ENCODE results near the gene PTGS2. TPM values are rescaled to one million over a fixed set of nuclear protein-coding genes. Genes with fewer than 3 reads are reported as not detected.

Gene PTGS2
- polyA plus RNA-seq, 1 of the 3 experiments (the other 2 are of a cell fraction) = 6.3 TPM

DNA sequence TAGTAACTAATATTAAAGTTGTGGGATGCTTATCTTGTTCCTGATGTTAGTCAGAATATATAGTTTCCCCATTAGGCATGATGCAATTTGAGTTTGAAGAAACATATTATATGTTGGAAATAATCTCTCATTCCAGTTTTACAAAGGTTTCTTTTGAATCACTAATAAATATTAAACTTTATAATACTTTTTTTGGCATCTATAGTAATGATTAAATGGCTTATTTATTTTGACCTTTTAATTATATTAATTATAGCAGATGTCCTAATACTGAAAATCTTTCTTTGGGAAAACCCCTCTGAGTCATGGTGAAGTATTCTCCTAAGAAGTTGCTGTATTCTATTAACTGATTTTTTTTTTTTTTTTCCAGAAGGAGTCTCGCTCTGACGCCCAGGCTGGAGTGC, 28.5 kb upstream of the PTGS2 start:
- CTCF ChIA-PET = no interaction called here
- Histone ChIP-seq H3K4me3 (ENCODE audit: low read depth in 2 of 2, low read length in 1 of 2) (no peak overlapping the region), H3K4me2 (no peak overlapping the region), H3K27ac (ENCODE audit: low read depth in 2 of 2, low read length in 1 of 2) (peak overlapping the region in 1 of 2 experiments; percentile 26; a peak in 1 of 4 replicates), H3K9me2 (no peaks in the 10 kb centered on the region), H3K36me3 (replicated peaks in 1 of 2; ENCODE audit: control insufficient read depth in 1 of 2, insufficient read depth in 2 of 2, low read length in 1 of 2) (no peaks in the 10 kb centered on the region), H3F3A (replicated peaks; ENCODE audit: insufficient read depth) (no peaks in the 10 kb centered on the region), H3K4me1 (ENCODE audit: control insufficient read depth in 1 of 2, insufficient read depth in 2 of 2, low read depth in 1 of 2, low read length in 1 of 2) (no peaks in the 10 kb centered on the region), H3K9ac (no peak overlapping the region), H3K27me3 (ENCODE audit: insufficient read depth) (no peaks in the 10 kb centered on the region), H4K20me1 (ENCODE audit: insufficient read depth) (no peaks in the 10 kb centered on the region), H2AFZ (ENCODE audit: low read depth) (peak overlapping the region; percentile 52; the same call in 1 of the 2 replicates), H3K9me3 (no peaks in the 10 kb centered on the region), H3K79me2 (ENCODE audit: insufficient read depth) (no peaks in the 10 kb centered on the region)
- TF ChIP-seq, protein P1, sequence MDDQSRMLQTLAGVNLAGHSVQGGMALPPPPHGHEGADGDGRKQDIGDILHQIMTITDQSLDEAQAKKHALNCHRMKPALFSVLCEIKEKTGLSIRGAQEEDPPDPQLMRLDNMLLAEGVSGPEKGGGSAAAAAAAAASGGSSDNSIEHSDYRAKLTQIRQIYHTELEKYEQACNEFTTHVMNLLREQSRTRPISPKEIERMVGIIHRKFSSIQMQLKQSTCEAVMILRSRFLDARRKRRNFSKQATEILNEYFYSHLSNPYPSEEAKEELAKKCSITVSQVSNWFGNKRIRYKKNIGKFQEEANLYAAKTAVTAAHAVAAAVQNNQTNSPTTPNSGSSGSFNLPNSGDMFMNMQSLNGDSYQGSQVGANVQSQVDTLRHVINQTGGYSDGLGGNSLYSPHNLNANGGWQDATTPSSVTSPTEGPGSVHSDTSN (IDR thresholded peaks at IDR 0.05) = no peak
- 0 out of 2 replicates have a peak, but pooled peaks have one; percentile 12 for TF ChIP-seq JUND (IDR thresholded peaks at IDR 0.05)
- no peak for DNase-seq
- WGBS (ENCODE audit: low lambda C conversion rate) = 3% methylated on average over 2 of the region's 2 CpGs
- POLR2A ChIA-PET = no interaction called here

DNA sequence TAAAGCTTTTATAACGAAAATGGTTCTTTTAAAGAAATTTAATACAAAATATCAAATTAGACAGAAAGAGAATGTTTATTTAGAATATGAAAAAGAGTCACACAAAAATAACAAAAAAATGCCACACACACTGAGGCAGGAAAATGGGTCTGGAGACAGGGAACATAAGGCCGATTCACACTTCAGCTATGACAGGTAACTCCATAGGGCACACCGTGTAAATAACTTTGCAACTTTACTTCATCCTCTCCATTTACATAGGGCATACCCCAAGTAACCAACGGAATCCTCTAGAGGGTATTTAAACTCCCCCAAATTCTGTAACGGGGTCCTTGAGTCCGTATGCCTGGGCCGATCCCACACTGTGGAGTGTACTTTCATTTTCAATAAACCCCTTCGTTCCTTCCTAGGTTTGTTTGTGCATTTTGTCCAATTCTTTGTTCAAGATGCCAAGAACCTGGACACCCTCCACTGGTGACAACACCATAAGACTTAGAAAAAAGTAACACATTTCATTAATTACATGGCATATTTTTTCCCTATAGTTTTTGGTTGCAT, 23.1 kb upstream of the PTGS2 start:
- 59% methylated on average over 8 of the region's 8 CpGs for WGBS (ENCODE audit: low lambda C conversion rate)
- DNase-seq = no peak
- no peaks in the 10 kb centered on the region for H3K9me2 ChIP-seq
- no peaks in the 10 kb centered on the region for H3K79me2 ChIP-seq (ENCODE audit: insufficient read depth)
- H4K20me1 ChIP-seq (ENCODE audit: insufficient read depth) = no peaks in the 10 kb centered on the region
- H3K4me2 ChIP-seq = peak overlapping the region; percentile 62; the same call in 1 of the 2 replicates
- TF ChIP-seq ELF1 (IDR thresholded peaks at IDR 0.05) = no peak
- no peak for TF ChIP-seq MEF2A (IDR thresholded peaks at IDR 0.05; ENCODE audit: borderline replicate concordance, low read depth)
- no peaks in the 10 kb centered on the region for H3K27me3 ChIP-seq (ENCODE audit: insufficient read depth)
- no peak overlapping the region for H3K9ac ChIP-seq
- no peak overlapping the region for H3K27ac ChIP-seq (ENCODE audit: low read depth in 2 of 2, low read length in 1 of 2)
- ChIA-PET CTCF (interaction anchor here (0.6 kb wide), 1 partner anchor 232 kb away, joined by 3 read pairs; no protein-coding TSS in a partner anchor), POLR2A (no interaction called here)
- peak overlapping the region; percentile 68 for H2AFZ ChIP-seq (ENCODE audit: low read depth)
- H3F3A ChIP-seq (replicated peaks; ENCODE audit: insufficient read depth) = no peaks in the 10 kb centered on the region
- H3K9me3 ChIP-seq = no peaks in the 10 kb centered on the region
- H3K4me3 ChIP-seq (ENCODE audit: low read depth in 2 of 2, low read length in 1 of 2) = peak overlapping the region in 1 of 2 experiments; percentile 13; a peak in 1 of 4 replicates
- H3K36me3 ChIP-seq (replicated peaks in 1 of 2; ENCODE audit: control insufficient read depth in 1 of 2, insufficient read depth in 2 of 2, low read length in 1 of 2) = no peaks in the 10 kb centered on the region
- no peaks in the 10 kb centered on the region for H3K4me1 ChIP-seq (ENCODE audit: control insufficient read depth in 1 of 2, insufficient read depth in 2 of 2, low read depth in 1 of 2, low read length in 1 of 2)

DNA sequence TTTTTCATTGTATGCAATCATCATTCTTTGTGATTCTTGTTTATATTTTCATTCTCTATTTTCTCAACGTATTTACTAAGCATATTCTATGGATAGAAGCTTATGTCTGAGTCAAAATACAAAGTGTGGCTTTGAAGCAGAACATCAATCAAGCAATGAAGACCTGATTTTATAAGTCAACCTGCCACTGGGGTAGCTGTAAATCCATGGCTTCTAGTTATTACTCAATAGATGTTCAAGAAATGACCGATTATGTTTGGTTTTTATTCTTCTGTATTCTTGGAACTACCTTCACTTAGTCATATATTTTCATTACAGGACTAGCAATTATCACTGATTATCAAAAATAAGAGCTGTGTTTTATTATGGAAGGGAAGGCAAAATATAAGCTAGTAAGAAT, 20.5 kb upstream of the PTGS2 start:
- Histone ChIP-seq H4K20me1 (ENCODE audit: insufficient read depth) (no peaks in the 10 kb centered on the region), H2AFZ (ENCODE audit: low read depth) (no peak overlapping the region), H3K27ac (ENCODE audit: low read depth in 2 of 2, low read length in 1 of 2) (no peak overlapping the region), H3K9me3 (no peaks in the 10 kb centered on the region), H3K4me2 (no peak overlapping the region), H3F3A (replicated peaks; ENCODE audit: insufficient read depth) (no peaks in the 10 kb centered on the region), H3K27me3 (ENCODE audit: insufficient read depth) (no peaks in the 10 kb centered on the region), H3K9me2 (no peaks in the 10 kb centered on the region), H3K9ac (no peak overlapping the region), H3K4me3 (ENCODE audit: low read depth in 2 of 2, low read length in 1 of 2) (no peak overlapping the region), H3K36me3 (replicated peaks in 1 of 2; ENCODE audit: control insufficient read depth in 1 of 2, insufficient read depth in 2 of 2, low read length in 1 of 2) (no peaks in the 10 kb centered on the region), H3K4me1 (ENCODE audit: control insufficient read depth in 1 of 2, insufficient read depth in 2 of 2, low read depth in 1 of 2, low read length in 1 of 2) (no peaks in the 10 kb centered on the region), H3K79me2 (ENCODE audit: insufficient read depth) (no peaks in the 10 kb centered on the region)
- CTCF ChIA-PET = interaction anchor here (0.9 kb wide), 1 partner anchor 218 kb away, joined by 4 read pairs; no protein-coding TSS in a partner anchor
- no peak for TF ChIP-seq FOXJ3 (CRISPR knock-in tag; IDR thresholded peaks at IDR 0.05)
- no peak for TF ChIP-seq EZH2phosphoT487 (IDR thresholded peaks at IDR 0.05; ENCODE audit: borderline replicate concordance, low read depth)
- TF ChIP-seq MXI1 (IDR thresholded peaks at IDR 0.05; ENCODE audit: low read depth, low read length) = no peak
- TF ChIP-seq POLR2AphosphoS5 (IDR thresholded peaks at IDR 0.05; ENCODE audit: low read depth, low read length) = no peak
- TF ChIP-seq TEAD4 (IDR thresholded peaks at IDR 0.05; ENCODE audit: borderline replicate concordance, insufficient read depth) = no peak
- WGBS (ENCODE audit: low lambda C conversion rate) = 21% methylated on average over 2 of the region's 2 CpGs
- POLR2A ChIA-PET = no interaction called here
- no peak for DNase-seq

All from SK-N-SH (cell line).